ENCODE data around the gene NRP1.

GRCh38 chr10:33311640-33312039 is 22.8 kb downstream of the NRP1 start:
- TF ChIP-seq CTCF (IDR thresholded peaks at IDR 0.05 in 8 of 11, conservative IDR thresholded peaks at IDR 0.05 in 3 of 11) (no peak), POLR2A (IDR thresholded peaks at IDR 0.05) (no peak), POLR2AphosphoS5 (IDR thresholded peaks at IDR 0.05) (no peak)

Measured in spleen (tissue), 7 donors.